K562 (cell line): ENCODE results near the gene ANKS1A. TPM values are rescaled to one million over a fixed set of nuclear protein-coding genes. Genes with fewer than 3 reads are reported as not detected.

Source experiments
- BHLHE40 ChIP-seq: IDR thresholded peaks from 2 replicates; pipeline ENCODE4 v1.6.1; 2011; ENCODE audit warnings: low read length, improper control_type of control experiment
- CBX3 ChIP-seq, 2 experiments: IDR thresholded peaks; 1 replicate in 1 of 2; 2 replicates in 1 of 2; pipeline ENCODE4 v1.6.1; 2012; ENCODE audit warnings: inconsistent platforms in 2 of 2, low read length in 2 of 2, borderline replicate concordance in 1 of 2, control low read depth in 1 of 2
- ETV1 ChIP-seq: fragments of 450-650 bp; conservative IDR thresholded peaks from 2 replicates; pipeline ENCODE4 v1.6.1; 2016; ENCODE audit warnings: missing genetic modification characterization, control low read depth, low read depth, missing compliant biosample characterization
- PPARD ChIP-seq: fragments of 250-450 bp; sonication (Bioruptor Pico); IDR thresholded peaks from 2 replicates; pipeline ENCODE4 v1.8.0; 2022; ENCODE audit warnings: inconsistent platforms, mild to moderate bottlenecking, moderate library complexity
- ZSCAN29 ChIP-seq: fragments of 450-650 bp; IDR thresholded peaks from 2 replicates; pipeline ENCODE4 v1.6.1; 2017
- polyA plus RNA-seq, 8 experiments: library from polyadenylated mRNA; depleted of rRNA in 4 of 8; stranded (reverse) in 5 of 8; unstranded in 3 of 8; fragments of >200 nt; fragmentation: Nextera tagmentation in 2 of 8; fragmentation: Illumina TruSeq in 1 of 8; extraction: Ambion mirVana in 2 of 8; extraction: Trizol in 1 of 8; gene quantifications; 2 replicates each; pipeline versions ENCODE4 v1.2.1 to v1.2.3, GENCODE V29; 2011 to 2014; ENCODE audit warnings: inconsistent platforms in 1 of 8, missing spikeins in 1 of 8
- total RNA-seq, 7 experiments: library from RNA; depleted of rRNA in 6 of 7; stranded (reverse); fragments of >200 nt in 6 of 7; fragmentation: Illumina TruSeq in 2 of 7; extraction: Trizol in 2 of 7; gene quantifications; 2 replicates each; pipeline versions ENCODE4 v1.2.1 to v1.2.3, GENCODE V29; 2011 to 2021; ENCODE audit warnings: low replicate concordance in 1 of 7
- TF ChIP-seq, protein P1 (sequence below), 2 experiments: fragments of 450-650 bp; IDR thresholded peaks; 2 replicates each; pipeline ENCODE4 v1.6.1; 2018; ENCODE audit warnings: mild to moderate bottlenecking in 2 of 2, low read depth in 1 of 2; ENCODE audit not compliant: partially characterized antibody in 2 of 2
- TF ChIP-seq, protein P2 (sequence below): fragments of 450-650 bp; conservative IDR thresholded peaks from 2 replicates; pipeline ENCODE4 v1.6.1; 2016; ENCODE audit warnings: missing genetic modification characterization, low read depth, mild to moderate bottlenecking, control low read depth, missing compliant biosample characterization
- TF ChIP-seq, protein P3 (sequence below): fragments of 200-800 bp; sonication (Bioruptor generic); IDR thresholded peaks from 2 replicates; pipeline ENCODE4 v1.6.1; 2017; ENCODE audit warnings: missing genetic modification characterization, missing compliant biosample characterization

Gene ANKS1A
- total and polyA plus RNA-seq, 9 of the 15 experiments (the other 6 are each of a cell fraction or from before 2014, with no cell fraction given) = 1.1 to 13.8 (median 5.3) TPM

DNA sequence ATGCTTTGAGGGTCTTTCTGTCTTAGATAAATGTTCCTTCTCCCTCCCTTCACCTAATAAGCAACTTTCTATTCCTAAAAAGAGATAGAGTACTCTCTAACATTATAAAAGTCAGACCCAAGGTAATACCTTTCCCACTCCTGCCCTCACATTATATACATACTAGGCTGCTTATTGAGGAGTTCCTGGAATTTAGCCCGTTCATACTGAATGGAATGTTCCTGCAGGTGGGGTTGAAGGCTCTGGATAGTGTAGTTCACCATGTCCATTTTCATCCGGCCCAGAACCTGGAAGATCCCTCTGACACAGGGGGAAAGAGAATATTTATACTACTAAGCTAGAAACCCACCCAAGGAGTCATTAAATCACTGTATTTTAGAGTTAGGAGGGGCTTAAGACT is 231.7 kb downstream of the ANKS1A start (continued):
- TF ChIP-seq ETV1 (tag) (no peak), CBX3 (IDR thresholded peaks at IDR 0.05; ENCODE audit: borderline replicate concordance in 1 of 2, low read length in 2 of 2) (no peak), PPARD (CRISPR knock-in tag) (no peak), ZSCAN29 (no peak), BHLHE40 (no peak)
- TF ChIP-seq, protein P1, sequence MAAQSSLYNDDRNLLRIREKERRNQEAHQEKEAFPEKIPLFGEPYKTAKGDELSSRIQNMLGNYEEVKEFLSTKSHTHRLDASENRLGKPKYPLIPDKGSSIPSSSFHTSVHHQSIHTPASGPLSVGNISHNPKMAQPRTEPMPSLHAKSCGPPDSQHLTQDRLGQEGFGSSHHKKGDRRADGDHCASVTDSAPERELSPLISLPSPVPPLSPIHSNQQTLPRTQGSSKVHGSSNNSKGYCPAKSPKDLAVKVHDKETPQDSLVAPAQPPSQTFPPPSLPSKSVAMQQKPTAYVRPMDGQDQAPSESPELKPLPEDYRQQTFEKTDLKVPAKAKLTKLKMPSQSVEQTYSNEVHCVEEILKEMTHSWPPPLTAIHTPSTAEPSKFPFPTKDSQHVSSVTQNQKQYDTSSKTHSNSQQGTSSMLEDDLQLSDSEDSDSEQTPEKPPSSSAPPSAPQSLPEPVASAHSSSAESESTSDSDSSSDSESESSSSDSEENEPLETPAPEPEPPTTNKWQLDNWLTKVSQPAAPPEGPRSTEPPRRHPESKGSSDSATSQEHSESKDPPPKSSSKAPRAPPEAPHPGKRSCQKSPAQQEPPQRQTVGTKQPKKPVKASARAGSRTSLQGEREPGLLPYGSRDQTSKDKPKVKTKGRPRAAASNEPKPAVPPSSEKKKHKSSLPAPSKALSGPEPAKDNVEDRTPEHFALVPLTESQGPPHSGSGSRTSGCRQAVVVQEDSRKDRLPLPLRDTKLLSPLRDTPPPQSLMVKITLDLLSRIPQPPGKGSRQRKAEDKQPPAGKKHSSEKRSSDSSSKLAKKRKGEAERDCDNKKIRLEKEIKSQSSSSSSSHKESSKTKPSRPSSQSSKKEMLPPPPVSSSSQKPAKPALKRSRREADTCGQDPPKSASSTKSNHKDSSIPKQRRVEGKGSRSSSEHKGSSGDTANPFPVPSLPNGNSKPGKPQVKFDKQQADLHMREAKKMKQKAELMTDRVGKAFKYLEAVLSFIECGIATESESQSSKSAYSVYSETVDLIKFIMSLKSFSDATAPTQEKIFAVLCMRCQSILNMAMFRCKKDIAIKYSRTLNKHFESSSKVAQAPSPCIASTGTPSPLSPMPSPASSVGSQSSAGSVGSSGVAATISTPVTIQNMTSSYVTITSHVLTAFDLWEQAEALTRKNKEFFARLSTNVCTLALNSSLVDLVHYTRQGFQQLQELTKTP (IDR thresholded peaks at IDR 0.05; ENCODE audit: low read depth in 1 of 2, partially characterized antibody in 2 of 2) = no peak
- TF ChIP-seq, protein P2, sequence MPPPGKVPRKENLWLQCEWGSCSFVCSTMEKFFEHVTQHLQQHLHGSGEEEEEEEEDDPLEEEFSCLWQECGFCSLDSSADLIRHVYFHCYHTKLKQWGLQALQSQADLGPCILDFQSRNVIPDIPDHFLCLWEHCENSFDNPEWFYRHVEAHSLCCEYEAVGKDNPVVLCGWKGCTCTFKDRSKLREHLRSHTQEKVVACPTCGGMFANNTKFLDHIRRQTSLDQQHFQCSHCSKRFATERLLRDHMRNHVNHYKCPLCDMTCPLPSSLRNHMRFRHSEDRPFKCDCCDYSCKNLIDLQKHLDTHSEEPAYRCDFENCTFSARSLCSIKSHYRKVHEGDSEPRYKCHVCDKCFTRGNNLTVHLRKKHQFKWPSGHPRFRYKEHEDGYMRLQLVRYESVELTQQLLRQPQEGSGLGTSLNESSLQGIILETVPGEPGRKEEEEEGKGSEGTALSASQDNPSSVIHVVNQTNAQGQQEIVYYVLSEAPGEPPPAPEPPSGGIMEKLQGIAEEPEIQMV = no peak
- TF ChIP-seq, protein P3, sequence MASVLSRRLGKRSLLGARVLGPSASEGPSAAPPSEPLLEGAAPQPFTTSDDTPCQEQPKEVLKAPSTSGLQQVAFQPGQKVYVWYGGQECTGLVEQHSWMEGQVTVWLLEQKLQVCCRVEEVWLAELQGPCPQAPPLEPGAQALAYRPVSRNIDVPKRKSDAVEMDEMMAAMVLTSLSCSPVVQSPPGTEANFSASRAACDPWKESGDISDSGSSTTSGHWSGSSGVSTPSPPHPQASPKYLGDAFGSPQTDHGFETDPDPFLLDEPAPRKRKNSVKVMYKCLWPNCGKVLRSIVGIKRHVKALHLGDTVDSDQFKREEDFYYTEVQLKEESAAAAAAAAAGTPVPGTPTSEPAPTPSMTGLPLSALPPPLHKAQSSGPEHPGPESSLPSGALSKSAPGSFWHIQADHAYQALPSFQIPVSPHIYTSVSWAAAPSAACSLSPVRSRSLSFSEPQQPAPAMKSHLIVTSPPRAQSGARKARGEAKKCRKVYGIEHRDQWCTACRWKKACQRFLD (CRISPR knock-in tag) = no peak
